OCI-LY7 (cell line): ENCODE results near the gene IRF1. TPM values are rescaled to one million over a fixed set of nuclear protein-coding genes. Genes with fewer than 3 reads are reported as not detected.

Source experiments
- BruUV-seq: library from RNA; stranded (reverse); fragments of 400-500 nt; replicated peaks from 2 replicates; lab custom pipeline; 2021; lab: Mats Ljungman, UMichigan
- CTCF ChIA-PET: fragments of 300-600 bp; sonication (Branson Sonifier 250); formaldehyde crosslinking; loops from one replicate; lab custom pipeline; 2022; ENCODE audit warnings: antibody characterized with exemption; ENCODE audit not compliant: unreplicated experiment; lab: Charles Lee
- POLR2A ChIA-PET: fragments of 300-600 bp; sonication (Branson Sonifier 250); formaldehyde crosslinking; loops from one replicate; lab custom pipeline; 2022; ENCODE audit warnings: antibody characterized with exemption; lab: Charles Lee
- DNase-seq: peaks from one replicate; pipeline ENCODE4 v3.0.0-alpha.2; 2015; ENCODE audit warnings: low spot score
- H2AFZ ChIP-seq: fragments of 200-600 bp; sonication (generic), shearing (Covaris generic); 2 replicates; pipeline ENCODE4 v1.6.1; 2014; ENCODE audit warnings: mild to moderate bottlenecking, antibody characterized with exemption, low read length, moderate library complexity
- H3K27ac ChIP-seq: fragments of 200-600 bp; sonication (generic); 2 replicates; pipeline ENCODE4 v1.5.1; 2014; ENCODE audit warnings: mixed run types, low read depth, mild to moderate bottlenecking, moderate library complexity, low read length, inconsistent platforms; ENCODE audit not compliant: poor library complexity, severe bottlenecking
- H3K36me3 ChIP-seq: fragments of 200-600 bp; sonication (generic); 2 replicates; pipeline ENCODE4 v1.6.1; 2014; ENCODE audit warnings: mild to moderate bottlenecking, antibody characterized with exemption, low read length, moderate library complexity, mixed read lengths; ENCODE audit not compliant: insufficient read depth
- H3K4me1 ChIP-seq: fragments of 200-600 bp; sonication (generic); 2 replicates; pipeline ENCODE4 v1.5.1; 2014; ENCODE audit warnings: mild to moderate bottlenecking, low read length; ENCODE audit not compliant: insufficient read depth, poor library complexity, severe bottlenecking
- H3K4me2 ChIP-seq: fragments of 200-600 bp; sonication (generic); 2 replicates; pipeline ENCODE4 v1.6.1; 2014; ENCODE audit warnings: mild to moderate bottlenecking, low read length
- H3K4me3 ChIP-seq: fragments of 200-600 bp; sonication (generic); 2 replicates; pipeline ENCODE4 v1.5.1; 2014; ENCODE audit warnings: mild to moderate bottlenecking, low read depth, low read length; ENCODE audit not compliant: poor library complexity, severe bottlenecking
- H3K79me2 ChIP-seq: fragments of 200-600 bp; sonication (generic); 2 replicates; pipeline ENCODE4 v1.6.1; 2016; ENCODE audit warnings: low read depth, mild to moderate bottlenecking, low read length, moderate library complexity, mixed read lengths; ENCODE audit not compliant: insufficient read depth
- H3K9me2 ChIP-seq: fragments of 200-600 bp; sonication (generic); 2 replicates; pipeline ENCODE4 v1.6.1; 2016; ENCODE audit warnings: mild to moderate bottlenecking, low read length, mixed read lengths; ENCODE audit not compliant: insufficient read depth
- H3K9me3 ChIP-seq: fragments of 200-600 bp; sonication (generic); 2 replicates; pipeline ENCODE4 v1.6.1; 2014; ENCODE audit warnings: mild to moderate bottlenecking, mixed run types, low read length, mixed read lengths
- H4K20me1 ChIP-seq: fragments of 200-600 bp; sonication (generic); 2 replicates; pipeline ENCODE4 v1.6.1; 2014; ENCODE audit warnings: mild to moderate bottlenecking, antibody characterized with exemption, low read length, moderate library complexity, mixed read lengths; ENCODE audit not compliant: insufficient read depth
- EZH2phosphoT487 ChIP-seq: fragments of 200-600 bp; sonication (generic); IDR thresholded peaks from 2 replicates; pipeline ENCODE4 v1.6.1; 2018; ENCODE audit warnings: low read depth, borderline replicate concordance, mild to moderate bottlenecking, mixed run types, antibody characterized with exemption, low read length, moderate library complexity, mixed read lengths
- intact Hi-C: fragments of 100-400 bp; cut with micrococcal nuclease; formaldehyde crosslinking; loops from one replicate; pipeline ENCODE4 v1.10.0; 2022; ENCODE audit not compliant: unreplicated experiment
- total RNA-seq, 2 experiments: library from RNA; depleted of rRNA in 1 of 2; stranded (reverse); fragments of >200 nt in 1 of 2; shearing (Covaris generic) in 1 of 2; gene quantifications; 2 replicates each; pipeline ENCODE4 v1.2.3, GENCODE V29; 2014 to 2022
- TF ChIP-seq, protein P1 (sequence below): fragments of 200-600 bp; sonication (generic); conservative IDR thresholded peaks from 2 replicates; pipeline ENCODE4 v1.5.1; 2014; ENCODE audit warnings: mild to moderate bottlenecking, antibody characterized with exemption, low read length, moderate library complexity, mixed read lengths

Gene IRF1
- total RNA-seq, 2 experiments from 2014 or later, result 24.8 to 39.4 TPM

GRCh38 chr5:132468656-132469379 lies 21.8 kb downstream of the IRF1 start:
- H3K4me2 ChIP-seq, result no peak overlapping the region
- POLR2A ChIA-PET, result interaction anchor here (0.7 to 4.3 kb wide), 4 partner anchors 11 to 53 kb away, joined by 3 to 22 read pairs (median 6); no protein-coding TSS in a partner anchor
- BruUV-seq, result no TSS peak
- H3K79me2 ChIP-seq, result no peaks in the 10 kb centered on the region
- H3K36me3 ChIP-seq, result no peaks in the 10 kb centered on the region
- no peak for TF ChIP-seq EZH2phosphoT487
- TF ChIP-seq, protein P1, sequence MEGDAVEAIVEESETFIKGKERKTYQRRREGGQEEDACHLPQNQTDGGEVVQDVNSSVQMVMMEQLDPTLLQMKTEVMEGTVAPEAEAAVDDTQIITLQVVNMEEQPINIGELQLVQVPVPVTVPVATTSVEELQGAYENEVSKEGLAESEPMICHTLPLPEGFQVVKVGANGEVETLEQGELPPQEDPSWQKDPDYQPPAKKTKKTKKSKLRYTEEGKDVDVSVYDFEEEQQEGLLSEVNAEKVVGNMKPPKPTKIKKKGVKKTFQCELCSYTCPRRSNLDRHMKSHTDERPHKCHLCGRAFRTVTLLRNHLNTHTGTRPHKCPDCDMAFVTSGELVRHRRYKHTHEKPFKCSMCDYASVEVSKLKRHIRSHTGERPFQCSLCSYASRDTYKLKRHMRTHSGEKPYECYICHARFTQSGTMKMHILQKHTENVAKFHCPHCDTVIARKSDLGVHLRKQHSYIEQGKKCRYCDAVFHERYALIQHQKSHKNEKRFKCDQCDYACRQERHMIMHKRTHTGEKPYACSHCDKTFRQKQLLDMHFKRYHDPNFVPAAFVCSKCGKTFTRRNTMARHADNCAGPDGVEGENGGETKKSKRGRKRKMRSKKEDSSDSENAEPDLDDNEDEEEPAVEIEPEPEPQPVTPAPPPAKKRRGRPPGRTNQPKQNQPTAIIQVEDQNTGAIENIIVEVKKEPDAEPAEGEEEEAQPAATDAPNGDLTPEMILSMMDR, result no peak
- no peaks in the 10 kb centered on the region for H3K9me3 ChIP-seq
- no peak overlapping the region for H3K4me3 ChIP-seq
- H3K4me1 ChIP-seq, result peaks cover 76% of the 10 kb centered on the region
- H3K9me2 ChIP-seq, result no peaks in the 10 kb centered on the region
- DNase-seq, result no peak
- no peak overlapping the region for H3K27ac ChIP-seq
- no peaks in the 10 kb centered on the region for H4K20me1 ChIP-seq
- intact Hi-C loops, result no loop called here
- CTCF ChIA-PET, result interaction anchor here (1.0 to 1.6 kb wide), 4 partner anchors 9 to 48 kb away, joined by 3 to 4 read pairs (median 3); partner anchors contain the start of gene IRF1
- no peak overlapping the region for H2AFZ ChIP-seq

DNA sequence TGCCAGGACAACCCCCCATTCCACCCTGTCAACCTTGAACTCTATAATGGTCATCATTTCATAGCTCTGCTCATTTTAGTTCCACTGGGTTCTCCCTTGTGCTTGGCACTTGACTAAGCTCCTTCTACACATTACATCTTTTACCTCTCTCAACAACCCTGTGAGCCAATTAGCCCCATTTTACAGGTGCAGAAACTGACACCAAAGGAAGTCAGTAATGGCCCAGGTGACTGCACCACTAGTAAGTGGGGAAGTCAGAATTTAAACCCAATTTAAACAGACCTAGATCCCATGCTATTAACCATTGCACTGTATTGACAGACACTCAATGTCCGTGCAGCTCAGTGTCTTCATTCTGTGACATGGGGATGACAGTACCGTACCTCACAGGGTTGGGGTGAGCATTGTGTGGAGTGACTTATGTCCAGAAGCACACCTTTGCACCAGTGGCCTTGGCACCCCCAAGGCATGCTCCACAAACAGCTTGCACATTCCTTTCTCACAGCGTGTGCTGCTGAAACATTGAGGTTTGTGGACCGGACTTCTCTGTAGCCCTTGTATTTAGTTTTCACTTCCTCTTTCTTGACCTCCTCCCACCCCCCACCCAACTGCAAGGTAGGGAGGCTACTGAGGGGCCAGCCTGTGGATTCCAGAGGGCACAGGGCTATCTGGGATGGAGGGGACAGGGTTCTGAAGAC lies 23.1 kb downstream of the IRF1 start:
- CTCF ChIA-PET, result interaction anchor here (0.5 to 2.0 kb wide), 10 partner anchors 9 to 56 kb away, joined by 3 to 10 read pairs (median 4); no protein-coding TSS in a partner anchor
- Histone ChIP-seq H3K36me3 (no peaks in the 10 kb centered on the region), H3K4me3 (peak overlapping the region; percentile 48), H3K9me2 (no peaks in the 10 kb centered on the region), H3K4me1 (peaks cover 70% of the 10 kb centered on the region), H3K4me2 (peak overlapping the region; percentile 84), H3K9me3 (no peaks in the 10 kb centered on the region), H3K27ac (peak overlapping the region; percentile 61), H3K79me2 (no peaks in the 10 kb centered on the region), H2AFZ (no peak overlapping the region), H4K20me1 (no peaks in the 10 kb centered on the region)
- intact Hi-C loops, result loop anchor here (1.0 kb wide), 2 partner anchors 23 to 48 kb away; partner anchors contain the start of gene IRF1
- POLR2A ChIA-PET, result interaction anchor here (0.6 to 4.8 kb wide), 10 partner anchors 10 to 1457 kb away, joined by 3 to 49 read pairs (median 14); partner anchors contain the start of gene IRF1
- TF ChIP-seq, protein P1, result no peak
- no peak for TF ChIP-seq EZH2phosphoT487
- no TSS peak for BruUV-seq
- DNase-seq, result peak; percentile 74
